NOMO-1 (cell line): ENCODE results near the gene SF1.

ENCODE experiments used
- DNase-seq, 2 experiments: peaks; one replicate each; lab custom pipeline; 2025; ENCODE audit not compliant: unreplicated experiment in 2 of 2; lab: John Stamatoyannopoulos, UW

The SF1 gene

DNA sequence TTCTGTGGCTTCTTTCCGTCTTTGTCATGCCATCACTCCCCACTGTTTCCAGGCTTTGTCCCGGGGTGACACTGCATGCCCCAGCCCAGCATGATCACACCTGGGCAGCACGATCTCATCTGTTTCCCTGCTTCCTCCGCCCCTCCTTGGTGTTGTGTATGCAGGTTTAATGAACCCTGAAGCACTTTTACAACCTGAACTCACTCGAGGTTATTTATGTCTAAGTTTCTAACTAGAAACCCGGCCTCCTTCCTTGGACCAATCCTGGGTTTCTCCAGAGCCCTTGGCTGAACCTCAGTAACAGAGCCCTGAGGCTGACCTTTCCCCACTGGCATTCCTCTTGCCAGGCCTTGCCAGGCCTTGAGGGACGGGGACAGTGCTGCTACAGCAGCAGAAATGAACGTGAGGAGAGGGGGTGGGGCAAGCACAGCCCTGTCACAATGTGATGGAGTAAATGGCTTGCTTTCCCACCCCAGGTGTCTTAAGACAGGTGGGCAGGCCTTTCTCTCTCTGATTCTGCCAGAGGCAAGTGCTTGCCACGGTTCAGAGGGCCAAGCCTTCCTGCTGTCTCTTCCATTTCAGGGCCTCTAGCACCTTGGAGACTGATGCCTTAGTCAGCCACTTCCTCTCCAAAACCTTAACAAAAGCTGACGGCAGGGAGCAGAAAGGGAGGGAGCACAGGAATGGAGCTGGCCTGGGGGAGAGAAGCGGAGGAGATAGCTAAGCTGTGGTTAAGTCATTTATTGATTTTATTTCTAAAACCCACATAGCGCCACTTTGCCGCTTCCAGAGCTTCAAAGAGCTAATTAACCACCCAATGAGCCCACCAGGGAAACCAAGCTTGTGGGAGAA, 15.4 kb downstream of the SF1 start:
- DNase-seq, result no peak

DNA sequence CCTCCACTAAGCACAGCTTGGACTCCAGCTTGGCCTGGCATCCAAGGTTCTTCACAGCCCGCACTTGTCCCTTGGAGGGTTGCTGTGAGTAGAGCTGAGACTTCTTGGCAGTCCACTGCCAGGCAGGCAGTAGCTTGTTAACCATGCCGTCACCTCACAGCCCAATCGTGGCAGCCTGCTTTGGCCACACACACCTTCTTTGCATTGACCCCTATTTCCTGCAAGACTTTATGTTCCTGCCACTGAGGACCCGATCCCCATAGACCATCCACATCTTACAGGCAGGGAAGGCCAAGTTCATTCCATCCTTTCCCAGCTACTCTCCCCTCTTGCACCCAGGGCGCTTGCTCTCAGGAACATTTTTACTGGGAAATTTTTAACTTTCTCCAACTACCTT, 16.1 kb downstream of the SF1 start:
- DNase-seq, result no peak

DNA sequence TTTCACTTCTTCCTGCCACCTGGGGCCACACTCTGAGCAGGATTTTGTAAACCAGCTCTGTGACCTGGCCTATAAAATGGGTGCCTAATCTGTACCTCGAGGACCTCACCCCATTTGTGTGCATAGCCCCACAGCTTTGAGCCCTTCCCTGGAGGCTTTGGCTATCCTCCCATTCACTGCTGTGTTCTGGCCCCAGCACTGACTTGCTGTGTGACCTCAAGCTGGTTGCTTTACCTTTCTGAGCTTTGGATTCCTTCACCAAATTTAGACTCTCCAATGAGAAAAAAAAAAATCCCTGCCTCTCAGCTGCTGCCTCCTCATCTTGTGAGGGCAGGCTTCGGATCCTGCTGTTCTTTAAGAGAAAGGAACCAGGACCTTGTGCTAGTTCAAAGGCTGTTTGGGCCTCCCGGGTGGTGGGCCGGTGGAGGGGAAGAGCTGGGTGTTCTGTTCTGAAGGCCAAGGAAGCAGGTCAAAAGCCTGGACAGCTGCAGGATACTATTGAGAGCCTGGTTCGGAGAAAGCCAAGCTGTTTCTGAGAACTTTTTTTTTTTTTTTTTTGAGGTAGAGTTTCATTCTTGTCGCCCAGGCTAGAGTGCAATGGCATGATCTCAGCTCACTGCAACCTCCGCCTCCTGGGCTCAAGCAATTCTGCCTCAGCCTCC, 17.5 kb downstream of the SF1 start:
- DNase-seq, result no peak

DNA sequence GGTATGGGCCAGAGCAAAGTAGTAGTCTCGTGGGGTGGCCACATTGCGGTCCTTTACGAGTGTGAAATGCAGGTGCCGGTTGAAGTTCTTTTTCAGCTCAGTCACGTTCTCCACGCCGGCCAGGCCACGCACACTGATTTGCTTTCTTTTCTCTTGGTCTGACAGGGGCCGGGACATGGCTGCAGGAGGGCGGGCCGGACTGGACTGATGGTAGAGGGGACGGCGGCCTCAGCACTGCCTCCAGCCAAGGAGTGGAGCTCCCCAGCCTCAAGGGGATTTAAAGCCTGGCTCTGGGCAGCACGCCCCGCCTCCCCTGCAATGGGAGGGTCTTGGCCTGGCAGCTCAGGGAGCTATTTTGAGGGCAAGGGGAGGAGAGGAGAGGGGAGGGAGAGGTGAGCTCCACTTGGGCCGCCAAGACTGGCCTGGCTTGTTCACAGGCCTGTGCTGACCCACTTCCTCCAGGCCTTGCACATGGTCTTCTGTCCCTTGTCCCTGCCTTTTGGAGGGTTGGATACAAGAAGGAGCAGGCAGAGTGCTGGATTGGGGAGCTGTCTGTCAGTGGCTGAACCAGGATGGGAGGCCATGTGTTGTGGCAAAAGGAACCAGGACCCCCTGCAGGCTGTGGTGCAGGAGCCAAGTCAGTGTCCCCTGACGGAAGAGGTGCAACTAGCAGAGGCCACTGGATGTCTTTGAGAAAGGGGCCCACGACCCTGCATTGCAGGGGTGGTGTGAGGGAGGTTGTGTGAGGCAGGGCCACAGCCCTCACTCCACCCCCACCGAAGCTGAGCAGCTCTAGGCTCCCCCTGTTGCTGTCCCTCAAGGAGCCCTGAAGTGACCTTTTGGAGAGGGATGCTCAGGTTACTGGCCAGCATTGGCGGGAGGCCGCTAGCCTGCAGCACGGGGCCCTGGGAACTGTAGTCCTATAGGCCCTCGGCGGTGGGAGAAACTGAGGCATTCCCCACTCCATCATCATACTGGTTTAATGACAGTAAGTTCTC, 18.3 kb downstream of the SF1 start, which contains the start of gene PYGM:
Gene PYGM (minus strand): TSS at position 253 of the 998 bp plus-strand sequence. CDS start 76 bp downstream, at position 177.
- no peak for DNase-seq

DNA sequence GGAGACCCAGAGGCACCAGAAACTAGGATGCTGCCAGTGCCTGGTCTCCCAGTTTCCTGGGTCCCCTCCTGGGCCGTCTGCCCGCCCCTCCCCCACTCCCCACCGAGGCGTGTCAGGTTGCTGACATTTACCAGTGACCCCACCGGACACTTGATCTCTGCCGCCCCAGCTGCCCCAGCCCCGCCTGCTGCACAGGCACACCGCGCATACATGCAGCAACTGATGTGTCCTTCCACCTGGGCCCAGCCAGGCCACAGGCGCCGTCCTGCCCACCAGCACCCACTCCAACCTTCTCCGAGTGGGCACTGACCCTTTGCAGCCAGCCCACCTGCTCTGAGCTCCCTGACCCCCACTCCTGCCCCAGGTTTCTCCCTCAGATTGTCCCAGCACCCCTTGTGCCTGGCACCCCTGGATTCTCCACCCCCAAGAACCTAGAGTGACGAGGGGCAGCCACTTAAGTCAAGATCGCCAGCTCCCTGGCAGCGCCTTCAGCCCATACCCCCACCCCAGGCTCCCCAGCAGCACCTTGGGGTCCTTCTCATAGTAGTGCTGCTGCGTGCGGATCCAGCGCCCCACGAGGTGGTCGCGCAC, 19.1 kb downstream of the SF1 start:
- no peak for DNase-seq

DNA sequence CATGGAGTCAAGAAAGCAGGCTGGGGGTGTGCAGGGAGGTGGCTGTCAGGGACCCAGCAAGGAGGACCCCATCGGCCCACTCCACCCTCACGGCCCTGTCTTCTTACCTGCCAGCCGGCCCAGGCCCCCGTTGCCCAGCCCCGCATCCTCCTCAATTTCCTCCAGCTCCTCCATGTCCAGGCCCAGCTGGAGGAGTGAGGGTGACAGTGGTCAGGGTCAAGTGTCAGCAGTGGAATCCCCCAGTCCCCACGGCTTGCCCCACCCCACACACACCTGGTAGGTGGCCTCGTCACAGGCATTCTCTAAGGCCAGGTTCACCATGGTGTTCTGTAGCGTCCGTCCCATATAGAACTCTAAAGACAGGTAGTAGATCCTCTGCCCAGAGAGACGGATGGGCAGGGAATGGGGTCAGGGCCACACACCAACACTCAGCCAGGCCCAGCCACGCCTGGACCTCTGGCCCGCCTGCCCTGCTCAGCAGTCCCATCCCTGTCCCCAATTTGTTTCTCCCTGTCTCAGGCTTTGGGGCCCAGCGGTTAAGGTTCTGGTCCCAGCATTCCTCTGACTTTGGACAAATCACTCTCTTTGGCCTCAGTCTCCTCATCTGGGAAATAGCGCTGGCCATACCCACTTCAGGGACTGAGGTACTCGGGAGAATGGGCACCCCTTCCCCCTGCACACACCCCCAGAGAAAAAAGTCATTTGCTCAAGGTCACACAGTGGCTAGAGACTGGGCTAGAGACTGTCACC, 19.8 kb downstream of the SF1 start:
- no peak for DNase-seq

DNA sequence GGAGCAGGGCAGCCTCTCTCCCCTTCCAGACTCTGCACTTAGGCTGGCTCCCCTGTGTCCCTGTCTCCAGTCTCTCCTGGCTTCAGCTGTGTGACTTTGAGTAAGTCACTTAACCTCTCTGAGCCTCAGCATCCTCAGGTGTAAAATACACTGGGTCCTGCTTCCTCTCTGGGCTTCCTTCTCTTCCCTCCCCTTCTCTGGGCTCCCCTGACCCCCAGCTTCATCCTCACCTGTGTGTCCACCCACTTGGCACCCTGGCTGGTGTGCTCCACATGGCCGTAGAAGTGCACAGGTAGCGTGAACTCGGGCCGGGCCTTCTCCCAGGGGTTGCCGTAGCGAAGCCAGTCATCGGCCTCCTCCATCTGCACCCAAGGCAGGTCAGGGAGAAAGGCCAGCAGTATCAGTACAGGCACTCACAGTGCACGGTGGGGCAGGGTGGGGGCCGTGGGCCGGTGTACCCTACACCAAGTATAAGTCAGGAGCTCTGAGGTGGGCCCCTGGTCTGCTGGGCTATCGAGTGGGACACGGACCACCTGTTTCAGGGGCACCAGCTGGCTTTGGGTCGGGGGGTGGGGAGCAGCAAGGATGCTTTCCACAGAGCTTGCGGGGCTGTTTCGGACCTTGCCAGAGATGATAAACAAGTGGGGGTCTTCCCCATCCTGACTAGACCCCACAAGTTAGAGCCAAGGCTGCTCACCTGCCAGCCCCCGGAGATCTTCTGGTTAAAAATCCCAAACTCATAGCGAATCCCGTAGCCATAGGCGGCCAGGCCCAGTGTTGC, 20.6 kb downstream of the SF1 start:
- DNase-seq, result no peak

DNA sequence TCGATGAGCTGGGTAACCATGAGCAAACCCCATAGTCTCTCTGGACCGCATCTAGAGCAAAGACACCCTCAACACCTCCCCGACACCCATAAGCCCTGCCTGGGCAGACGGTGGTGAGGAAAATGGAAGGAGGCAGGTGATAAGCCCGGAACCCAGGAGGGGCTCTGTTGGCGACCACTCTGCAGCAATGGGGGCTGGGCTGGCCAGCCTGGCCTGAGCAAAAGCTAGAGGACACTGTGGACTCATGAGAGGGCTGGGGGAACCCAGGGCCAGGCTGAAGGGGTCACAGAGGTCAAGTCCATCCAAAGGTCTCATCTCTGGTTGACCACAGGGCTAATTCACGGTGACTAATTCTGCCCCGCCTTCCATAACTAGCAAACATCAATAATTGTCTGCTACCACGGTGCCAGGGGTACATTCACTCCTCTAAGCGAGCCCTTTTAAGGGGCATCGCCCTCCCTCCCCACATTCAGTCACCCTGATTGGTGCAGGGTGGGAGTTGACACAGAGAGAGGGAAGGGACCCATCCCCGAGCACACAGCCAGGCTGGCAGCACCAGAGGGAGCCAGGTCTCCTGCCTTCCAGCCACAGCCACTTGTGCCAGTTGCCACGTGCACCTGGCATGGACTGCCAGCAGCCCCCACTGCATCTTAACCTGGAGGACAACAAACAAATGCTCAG, 22.5 kb downstream of the SF1 start:
- no peak for DNase-seq

DNA sequence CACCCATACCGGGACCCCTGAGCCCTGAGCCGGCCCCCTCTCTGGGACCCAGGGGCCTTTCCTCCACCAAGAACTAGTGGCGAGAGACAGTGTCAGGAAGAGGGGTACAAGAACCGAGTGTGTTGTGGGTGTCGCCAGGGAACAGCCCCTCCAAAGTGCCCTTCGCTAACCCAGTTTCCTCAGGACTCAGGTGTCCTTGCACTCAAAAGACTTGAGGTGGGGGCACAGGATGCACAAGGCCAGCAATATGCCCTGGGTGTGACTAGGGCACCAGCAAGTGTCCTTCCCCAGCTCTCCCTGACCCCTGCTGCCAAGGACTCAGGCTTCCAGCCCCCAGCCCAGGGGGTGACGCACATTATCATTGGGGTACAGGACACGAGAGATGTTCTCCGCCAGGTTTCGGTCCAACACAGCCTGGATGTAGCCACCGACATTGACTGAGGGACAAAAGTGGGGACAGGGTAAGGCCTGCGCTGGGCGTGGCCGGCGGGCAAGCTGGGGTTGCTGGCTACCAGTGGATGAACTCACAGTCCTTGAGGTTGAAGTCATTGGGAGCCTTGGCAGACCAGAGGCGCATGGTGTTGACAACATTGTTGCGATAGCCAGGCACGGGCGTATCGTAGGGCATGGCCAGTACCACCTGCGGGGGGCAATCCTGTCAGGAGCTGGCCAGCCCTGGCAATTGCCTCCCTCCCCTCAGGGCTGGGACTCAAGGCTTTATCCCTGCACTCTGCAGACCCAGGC, 23.3 kb downstream of the SF1 start:
- no peak for DNase-seq

DNA sequence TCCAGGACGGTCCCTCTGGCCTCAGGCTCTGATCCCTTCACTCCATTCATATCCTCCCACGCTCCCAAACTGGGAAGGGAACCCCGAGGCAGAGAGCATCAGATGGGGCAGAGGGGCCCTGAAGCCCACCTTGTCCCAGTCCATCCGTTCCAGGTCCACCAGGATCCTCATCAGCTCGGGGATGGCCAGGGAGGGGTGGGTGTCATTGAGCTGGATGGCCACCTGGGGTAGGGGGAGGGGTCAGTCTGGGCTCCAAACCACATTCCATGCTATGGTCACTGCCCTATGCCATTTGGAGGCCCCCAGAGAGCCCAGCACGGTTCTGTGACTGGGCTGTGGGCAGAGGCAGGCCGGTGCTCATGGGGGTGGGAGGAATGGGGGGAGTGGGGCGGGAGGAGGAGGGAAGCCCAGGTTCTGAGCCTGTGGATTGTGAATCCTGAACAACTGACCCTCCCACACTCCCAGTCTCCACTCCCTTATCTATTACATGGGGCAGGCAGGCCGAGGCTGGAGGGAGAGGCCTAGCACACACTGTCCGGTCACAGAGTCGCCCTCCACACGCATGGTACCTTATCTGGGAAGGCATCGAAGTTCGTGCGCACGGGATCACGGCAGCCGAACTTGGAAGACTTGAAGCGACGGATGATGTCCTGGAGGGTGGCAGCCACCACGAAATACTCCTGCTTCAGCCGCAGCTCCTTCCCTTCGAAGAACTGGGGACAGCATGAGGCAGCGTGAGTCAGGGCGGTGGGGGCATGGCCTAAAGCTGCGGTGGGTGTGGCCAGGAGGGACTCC, 24.0 kb downstream of the SF1 start:
- no peak for DNase-seq

DNA sequence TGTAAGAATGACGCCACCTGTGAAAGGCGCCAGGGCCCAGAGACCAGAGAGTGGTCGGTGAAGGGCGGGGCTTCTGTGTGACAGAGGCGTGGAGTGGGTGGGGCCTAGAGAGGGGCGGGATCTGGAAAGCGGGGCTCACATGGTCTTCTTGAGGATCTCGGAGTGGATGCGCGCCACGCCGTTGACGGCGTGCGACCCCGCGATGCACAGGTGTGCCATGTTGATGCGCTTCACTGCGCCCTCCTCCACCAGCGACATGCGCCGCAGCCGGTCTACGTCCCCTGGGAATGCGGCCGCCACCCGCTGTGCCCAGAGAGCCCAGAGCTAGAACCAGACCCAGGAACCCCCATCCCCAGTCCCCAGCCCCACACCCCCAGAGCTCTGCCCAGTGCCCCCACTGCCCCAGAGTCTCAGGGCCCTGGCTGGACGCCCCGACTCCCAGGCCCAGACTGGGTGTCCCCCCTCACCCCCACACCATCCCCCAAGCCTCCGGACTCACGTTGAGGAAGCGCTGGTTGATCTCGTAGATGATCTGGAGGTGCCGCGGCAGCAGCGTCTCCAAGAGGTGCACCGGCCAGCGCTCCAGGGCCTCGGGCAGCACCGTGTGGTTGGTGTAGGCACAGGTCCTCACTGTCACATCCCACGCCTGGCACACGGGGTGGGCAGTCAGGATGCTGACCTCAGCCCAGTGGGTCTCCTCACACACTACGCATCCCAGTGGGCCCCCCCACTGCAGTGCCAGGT, 24.8 kb downstream of the SF1 start:
- DNase-seq, result no peak

DNA sequence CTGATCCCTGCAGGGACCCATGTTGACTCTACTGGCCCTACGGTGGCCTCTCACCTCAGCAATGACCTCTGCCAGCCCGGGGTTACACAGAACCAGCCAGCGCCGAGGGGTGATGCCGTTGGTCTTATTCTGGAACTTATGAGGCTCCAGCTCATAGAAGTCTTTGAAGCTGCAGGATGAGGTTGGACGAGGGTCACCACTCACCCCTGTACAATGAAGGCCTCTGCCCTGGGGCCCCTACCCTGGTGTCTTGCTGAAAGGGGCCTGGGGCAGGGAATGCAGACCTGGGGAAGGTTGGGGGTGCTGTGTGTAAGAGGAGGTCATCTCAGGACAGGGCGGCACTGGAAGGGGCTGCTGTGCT, 25.3 kb downstream of the SF1 start:
- no peak for DNase-seq

DNA sequence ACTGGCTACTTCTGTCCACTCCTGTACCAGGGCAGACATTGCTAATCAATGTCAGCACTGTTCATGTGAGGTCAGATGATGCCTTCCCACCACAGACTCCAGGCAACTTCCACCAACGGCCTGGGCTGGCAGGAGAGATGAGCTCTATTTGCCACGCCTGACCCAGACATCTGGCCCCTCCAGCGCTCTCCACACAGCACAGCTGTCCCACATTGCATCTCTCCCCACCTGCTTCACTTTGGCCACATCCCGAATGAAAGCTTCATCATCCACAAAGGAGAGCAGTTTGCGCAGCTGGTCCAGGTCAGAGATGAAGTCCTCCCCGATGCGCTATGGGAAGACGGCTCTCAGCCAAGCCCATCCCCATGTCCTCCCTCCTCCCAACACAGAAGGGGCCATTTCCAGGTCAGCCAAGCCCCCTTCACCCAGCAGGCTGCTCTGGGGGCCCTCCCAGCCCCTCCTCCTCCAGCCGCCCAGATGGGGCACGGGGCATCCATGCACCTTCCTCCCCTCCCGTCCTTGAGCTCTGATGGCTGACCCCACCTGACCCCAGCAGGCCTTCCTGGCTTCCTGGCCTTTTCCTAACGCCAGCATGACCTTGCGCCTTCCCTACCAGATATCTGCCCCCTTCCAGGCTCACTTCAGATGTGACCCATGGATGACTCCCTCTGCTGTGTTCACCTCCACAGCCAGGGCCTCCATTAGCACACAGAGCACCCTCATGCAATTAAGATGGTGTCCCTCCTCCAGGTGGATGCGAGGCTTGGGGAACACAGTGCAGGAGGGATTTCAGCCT, 26.0 kb downstream of the SF1 start:
- no peak for DNase-seq

DNA sequence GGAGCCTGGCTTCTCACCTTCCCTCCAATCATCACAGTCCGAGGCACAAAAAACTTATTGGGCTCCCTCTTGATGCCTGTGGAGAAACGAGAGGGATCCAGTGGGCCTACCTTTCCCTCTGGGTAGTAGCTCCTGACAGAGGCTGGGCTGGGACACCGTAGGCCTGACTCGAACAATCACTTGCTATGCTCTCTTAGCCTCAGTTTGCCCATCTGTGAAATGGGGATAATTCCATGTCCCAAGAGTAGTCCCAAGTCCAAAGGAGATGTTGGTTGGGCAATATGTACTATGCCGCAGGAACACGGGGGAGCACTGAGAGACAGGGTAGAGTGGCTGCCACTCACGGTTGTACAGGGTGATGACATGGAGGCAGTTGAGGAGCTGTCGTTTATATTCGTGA, 26.8 kb downstream of the SF1 start:
- DNase-seq, result no peak

DNA sequence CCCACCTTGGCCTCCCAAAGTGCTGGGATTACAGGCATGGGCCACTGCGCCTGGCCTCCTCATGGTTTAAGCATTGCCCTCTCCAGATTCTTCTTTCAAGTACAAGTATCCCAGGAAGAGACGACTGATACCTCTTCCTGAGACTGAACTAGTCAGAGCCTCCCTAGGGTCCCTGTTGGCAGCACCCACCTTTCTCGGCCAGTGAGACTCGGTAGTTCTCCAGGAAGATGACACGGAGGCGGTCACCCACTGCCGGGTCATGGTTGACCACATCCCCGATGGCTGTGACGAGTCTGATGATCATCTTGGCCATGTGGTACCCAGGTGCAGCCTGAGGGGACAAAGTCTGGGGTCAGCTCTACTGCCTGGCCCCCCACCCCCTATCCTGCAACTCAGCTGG, 27.2 kb downstream of the SF1 start:
- DNase-seq, result no peak
